Activated naive CD4-positive, alpha-beta T cell treated with anti-CD3 and anti-CD28 coated beads for 36 hours (primary cell): Measurements from ENCODE around the gene SH3D19. TPM values are rescaled to one million over a fixed set of nuclear protein-coding genes. Genes with fewer than 3 reads are reported as not detected.
"Not testable (repeated sequence)": the region's sequence is repeated elsewhere in the genome, so short reads cannot be mapped to it uniquely, and the experiment has no call there.

Source experiments
- CTCF ChIA-PET: fragments of 350-600 bp; sonication (Branson Sonifier 250); formaldehyde crosslinking; loops from one replicate; lab custom pipeline; 2021; ENCODE audit warnings: antibody characterized with exemption; lab: Charles Lee
- DNase-seq: peaks from one replicate; pipeline ENCODE4 v3.0.0-alpha.2; 2020
- H3K27ac Mint-ChIP-seq: one replicate; pipeline ENCODE4 v1.8.0; 2021; ENCODE audit warnings: mild to moderate bottlenecking, mixed read lengths
- H3K27me3 Mint-ChIP-seq: one replicate; pipeline ENCODE4 v1.8.0; 2021; ENCODE audit warnings: low read depth, mixed read lengths
- H3K36me3 Mint-ChIP-seq: one replicate; pipeline ENCODE4 v1.8.0; 2021; ENCODE audit warnings: low read depth, mixed read lengths
- H3K4me1 Mint-ChIP-seq: one replicate; pipeline ENCODE4 v1.8.0; 2021; ENCODE audit warnings: low read depth, mixed read lengths
- H3K4me3 Mint-ChIP-seq: one replicate; pipeline ENCODE4 v1.8.0; 2021; ENCODE audit warnings: mild to moderate bottlenecking, moderate library complexity, mixed read lengths
- H3K9me3 Mint-ChIP-seq: one replicate; pipeline ENCODE4 v1.8.0; 2021; ENCODE audit warnings: mixed read lengths
- intact Hi-C: fragments of 100-400 bp; cut with micrococcal nuclease; formaldehyde crosslinking; loops from one replicate; pipeline ENCODE4 v1.15.1; 2023
- total RNA-seq, 2 experiments: library from RNA; stranded (reverse); gene quantifications; one replicate each; pipeline ENCODE4 v1.2.3, GENCODE V29; 2021

Gene SH3D19
- total RNA-seq, 2 experiments from 2014 or later = not detected

DNA sequence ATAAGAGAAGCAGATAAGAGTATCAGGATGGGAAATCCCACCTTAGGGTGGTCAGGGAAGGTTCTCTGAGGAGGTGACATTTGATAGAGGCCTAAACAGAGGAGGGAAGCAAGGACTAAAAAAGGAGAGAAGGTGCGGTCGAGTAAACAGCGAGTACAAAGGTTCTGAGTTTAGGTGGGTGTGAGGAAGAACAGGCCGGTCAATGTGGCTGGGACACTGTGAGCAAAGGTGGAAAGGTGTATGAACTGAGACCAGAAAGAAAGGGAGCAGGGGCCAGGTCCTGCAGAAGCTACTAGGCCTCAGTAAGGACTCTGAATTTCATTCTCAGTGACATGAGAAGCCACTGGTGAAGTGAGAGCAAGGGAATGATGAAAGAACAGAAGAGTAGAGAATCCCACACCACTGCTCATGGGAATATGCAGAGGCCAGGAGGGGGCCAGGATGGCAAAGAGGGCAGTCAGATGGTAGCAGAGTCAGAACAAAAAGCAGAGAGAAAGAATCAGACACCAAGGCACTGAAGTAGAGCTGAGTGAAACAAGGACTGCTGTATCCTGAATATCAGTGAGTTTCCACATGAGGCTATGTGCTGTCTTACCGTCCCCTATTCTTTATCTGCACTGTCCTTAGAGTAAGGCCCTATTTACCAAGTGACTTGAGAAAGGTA lies 30.4 kb downstream of the SH3D19 start:
- intact Hi-C loops = no loop called here
- no peaks in the 10 kb centered on the region for H3K9me3 Mint-ChIP-seq
- H3K4me3 Mint-ChIP-seq = no peak overlapping the region
- no peaks in the 10 kb centered on the region for H3K4me1 Mint-ChIP-seq
- no peaks in the 10 kb centered on the region for H3K27me3 Mint-ChIP-seq
- no peaks in the 10 kb centered on the region for H3K36me3 Mint-ChIP-seq
- DNase-seq = no peak
- no peak overlapping the region for H3K27ac Mint-ChIP-seq
- CTCF ChIA-PET = no interaction called here

DNA sequence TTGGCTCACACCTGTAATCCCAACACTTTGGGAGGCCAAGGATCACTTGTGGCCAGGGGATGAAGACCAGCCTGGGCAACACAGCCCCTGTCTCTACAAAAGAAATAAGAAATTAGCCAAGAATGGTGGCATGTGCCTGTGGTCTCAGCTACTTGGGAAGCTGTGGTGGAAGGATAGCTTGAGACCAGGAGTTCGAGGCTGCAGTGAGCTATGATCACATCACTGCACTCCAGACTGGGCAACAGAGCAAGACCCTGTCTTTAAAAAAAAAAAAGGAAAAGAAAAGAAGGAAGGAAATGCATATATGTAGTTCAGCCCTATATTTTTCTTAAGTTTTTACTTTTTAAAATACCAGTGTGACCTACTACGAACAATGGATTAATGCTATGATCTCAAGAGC lies 33.4 kb downstream of the SH3D19 start:
- H3K36me3 Mint-ChIP-seq = no peaks in the 10 kb centered on the region
- DNase-seq = no peak
- intact Hi-C loops = no loop called here
- no peak overlapping the region for H3K27ac Mint-ChIP-seq
- H3K27me3 Mint-ChIP-seq = no peaks in the 10 kb centered on the region
- CTCF ChIA-PET = interaction anchor here (0.6 to 1.7 kb wide), 3 partner anchors 15 to 1334 kb away, joined by 3 to 4 read pairs (median 4); partner anchors contain the start of gene PRSS48
- no peaks in the 10 kb centered on the region for H3K4me1 Mint-ChIP-seq
- no peak overlapping the region for H3K4me3 Mint-ChIP-seq
- no peaks in the 10 kb centered on the region for H3K9me3 Mint-ChIP-seq

DNA sequence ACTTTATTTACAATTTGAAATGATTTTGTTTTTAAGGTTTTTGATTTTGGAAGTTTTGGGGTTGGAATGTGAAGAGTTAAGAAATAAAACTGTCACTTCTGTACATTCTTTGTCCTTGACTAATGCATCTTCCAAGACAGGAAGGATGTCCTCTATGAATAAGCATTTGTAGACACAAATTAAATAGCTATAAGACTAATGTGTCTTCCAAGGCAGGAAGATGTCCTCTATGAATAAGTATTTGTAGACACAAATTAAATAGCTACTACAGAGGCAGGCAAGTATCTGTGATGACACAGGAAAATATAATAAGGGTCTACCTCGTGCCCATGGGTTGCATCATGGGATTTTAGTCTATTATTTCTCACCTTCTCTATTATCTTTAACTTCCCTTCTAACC lies 33.9 kb downstream of the SH3D19 start:
- Mint-ChIP-seq H3K9me3 (no peaks in the 10 kb centered on the region), H3K36me3 (no peaks in the 10 kb centered on the region), H3K27ac (no peak overlapping the region), H3K27me3 (no peaks in the 10 kb centered on the region), H3K4me3 (no peak overlapping the region), H3K4me1 (no peaks in the 10 kb centered on the region)
- DNase-seq = no peak
- intact Hi-C loops = no loop called here
- CTCF ChIA-PET = interaction anchor here (1.7 kb wide), 1 partner anchor 15 kb away, joined by 4 read pairs; the partner anchor contains the start of gene PRSS48

DNA sequence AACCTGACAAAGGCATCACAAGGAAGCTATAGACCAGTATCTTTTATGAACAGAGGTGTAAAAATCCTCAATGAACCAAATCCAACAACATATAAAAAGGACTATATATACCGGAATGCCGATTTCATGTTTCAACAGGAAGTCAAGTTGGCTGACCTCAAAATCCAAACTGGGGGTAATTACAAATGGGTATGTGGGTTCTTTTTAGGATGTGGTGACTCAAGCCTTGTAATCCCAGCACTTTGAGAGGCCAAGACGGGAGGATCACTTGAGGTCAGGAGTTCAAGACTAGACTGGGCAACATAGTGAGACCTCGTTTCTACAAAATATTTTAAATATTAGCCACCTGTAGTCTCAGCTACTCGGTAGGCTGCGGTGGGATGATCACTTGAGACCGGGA lies 38.0 kb downstream of the SH3D19 start:
- no peaks in the 10 kb centered on the region for H3K4me1 Mint-ChIP-seq
- DNase-seq = no peak
- peaks cover 3% of the 10 kb centered on the region for H3K36me3 Mint-ChIP-seq
- intact Hi-C loops = no loop called here
- CTCF ChIA-PET = no interaction called here
- peaks cover 9% of the 10 kb centered on the region for H3K27me3 Mint-ChIP-seq
- H3K27ac Mint-ChIP-seq = no peak overlapping the region
- no peak overlapping the region for H3K4me3 Mint-ChIP-seq
- H3K9me3 Mint-ChIP-seq = peaks cover 6% of the 10 kb centered on the region

DNA sequence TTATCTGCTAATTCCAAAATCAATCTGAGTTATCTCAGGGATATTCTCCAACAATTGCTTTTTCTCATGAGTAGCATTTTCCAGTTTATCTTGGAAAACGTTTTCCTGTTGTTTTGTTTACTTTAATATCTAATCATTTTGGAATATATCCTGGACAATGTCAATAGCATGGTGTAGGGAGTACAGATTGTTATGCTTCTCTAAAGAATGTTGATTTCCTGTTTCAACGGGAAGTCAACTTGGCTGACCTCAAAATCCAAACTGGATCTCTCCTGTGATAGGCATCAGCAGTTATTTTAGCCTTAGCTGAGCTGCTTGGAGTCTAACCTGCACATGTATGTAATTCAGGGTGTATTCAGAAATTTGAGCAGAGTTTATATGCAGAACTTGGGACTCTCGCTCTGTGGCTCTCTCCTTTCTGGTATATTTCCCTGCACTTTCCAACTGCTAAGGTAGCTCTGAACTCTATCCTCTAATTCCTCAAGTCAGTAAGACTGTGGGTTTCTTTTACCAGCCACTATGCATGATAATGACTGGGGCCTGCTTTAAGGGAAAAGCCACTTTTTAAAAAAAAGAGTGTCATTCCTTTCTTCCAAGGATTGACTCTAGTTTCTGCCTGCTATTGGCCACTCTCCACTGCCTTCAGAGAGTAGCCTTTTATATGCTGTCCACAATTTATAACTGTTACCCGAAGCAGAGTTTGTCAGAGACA lies 40.7 kb downstream of the SH3D19 start:
- DNase-seq = no peak
- peaks cover 3% of the 10 kb centered on the region for H3K36me3 Mint-ChIP-seq
- intact Hi-C loops = no loop called here
- H3K4me1 Mint-ChIP-seq = no peaks in the 10 kb centered on the region
- peaks cover 9% of the 10 kb centered on the region for H3K27me3 Mint-ChIP-seq
- H3K4me3 Mint-ChIP-seq = no peak overlapping the region
- no peak overlapping the region for H3K27ac Mint-ChIP-seq
- H3K9me3 Mint-ChIP-seq = peaks cover 6% of the 10 kb centered on the region
- CTCF ChIA-PET = interaction anchor here (1.1 kb wide), 1 partner anchor 319 kb away, joined by 3 read pairs; no protein-coding TSS in a partner anchor

DNA sequence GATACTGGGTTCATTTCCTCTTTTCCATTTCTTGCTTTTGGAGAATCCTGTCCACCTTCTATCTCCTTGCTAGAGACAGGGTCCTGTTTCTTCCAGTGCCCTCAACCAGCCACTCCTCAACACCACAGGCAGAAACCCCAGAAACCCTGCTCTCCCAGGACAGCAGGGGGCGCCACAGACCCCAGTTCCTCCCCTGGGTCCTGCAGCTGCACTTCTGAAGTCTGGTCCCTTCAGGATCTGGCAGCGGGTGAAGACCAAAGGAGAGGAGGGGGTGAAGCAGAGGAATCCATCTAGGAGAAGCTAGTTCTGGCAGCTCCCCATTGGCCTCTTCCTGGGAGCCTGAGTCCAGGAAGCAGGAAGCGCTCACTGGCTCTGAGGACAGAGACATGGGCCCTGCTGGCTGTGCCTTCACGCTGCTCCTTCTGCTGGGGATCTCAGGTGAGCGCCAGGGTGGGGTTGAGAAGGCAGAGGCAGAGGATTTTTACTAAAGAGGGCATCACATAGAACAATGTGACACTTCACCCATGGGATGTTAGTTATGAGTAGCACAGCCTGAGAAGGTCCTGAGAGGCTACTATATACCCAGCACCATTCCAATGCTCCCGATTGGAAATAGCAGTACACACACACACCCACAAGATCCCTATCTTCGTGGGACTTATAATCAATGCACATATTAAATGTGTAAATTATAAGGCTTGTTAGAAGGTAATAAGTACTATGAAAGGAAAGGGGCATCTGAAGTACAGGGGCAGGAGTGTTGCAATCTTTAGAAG lies 48.4 kb downstream of the SH3D19 start, which contains the start of gene PRSS48:
TSS of gene PRSS48 (plus strand) at position 375 of the 776 bp plus-strand sequence. CDS start at position 387, 12 bp downstream.
- intact Hi-C loops = loop anchor here (1.0 to 10.0 kb wide), 5 partner anchors 85 to 1108 kb away; no protein-coding TSS in a partner anchor

DNA sequence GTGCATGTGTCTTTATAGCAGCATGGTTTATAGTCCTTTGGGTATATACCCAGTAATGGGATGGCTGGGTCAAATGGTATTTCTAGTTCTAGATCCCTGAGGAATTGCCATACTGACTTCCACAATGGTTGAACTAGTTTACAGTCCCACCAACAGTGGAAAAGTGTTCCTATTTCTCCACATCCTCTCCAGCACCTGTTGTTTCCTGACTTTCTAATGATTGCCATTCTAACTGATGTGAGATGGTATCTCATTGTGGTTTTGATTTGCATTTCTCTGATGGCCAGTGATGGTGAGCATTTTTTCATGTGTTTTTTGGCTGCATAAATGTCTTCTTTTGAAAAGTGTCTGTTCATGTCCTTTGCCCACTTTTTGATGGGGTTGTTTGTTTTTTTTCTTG lies 56.5 kb downstream of the SH3D19 start:
- H3K4me3 Mint-ChIP-seq, H3K9me3 Mint-ChIP-seq, H3K27me3 Mint-ChIP-seq, DNase-seq, intact Hi-C loops, H3K27ac Mint-ChIP-seq, CTCF ChIA-PET, H3K4me1 Mint-ChIP-seq, H3K36me3 Mint-ChIP-seq: not testable (repeated sequence)

More for the DNA sequence above, 48.4 kb downstream of the SH3D19 start, which contains the start of gene PRSS48:
- no peaks in the 10 kb centered on the region for H3K36me3 Mint-ChIP-seq
- H3K9me3 Mint-ChIP-seq = no peaks in the 10 kb centered on the region
- peaks cover 10% of the 10 kb centered on the region for H3K27me3 Mint-ChIP-seq
- CTCF ChIA-PET = interaction anchor here (0.6 to 2.3 kb wide), 13 partner anchors 9 to 207 kb away, joined by 3 to 13 read pairs (median 4); no protein-coding TSS in a partner anchor
- DNase-seq = peak; percentile 73
- H3K27ac Mint-ChIP-seq = no peak within 1 kb of the TSS
- no peaks in the 10 kb centered on the region for H3K4me1 Mint-ChIP-seq
- H3K4me3 Mint-ChIP-seq = no peak within 1 kb of the TSS

DNA sequence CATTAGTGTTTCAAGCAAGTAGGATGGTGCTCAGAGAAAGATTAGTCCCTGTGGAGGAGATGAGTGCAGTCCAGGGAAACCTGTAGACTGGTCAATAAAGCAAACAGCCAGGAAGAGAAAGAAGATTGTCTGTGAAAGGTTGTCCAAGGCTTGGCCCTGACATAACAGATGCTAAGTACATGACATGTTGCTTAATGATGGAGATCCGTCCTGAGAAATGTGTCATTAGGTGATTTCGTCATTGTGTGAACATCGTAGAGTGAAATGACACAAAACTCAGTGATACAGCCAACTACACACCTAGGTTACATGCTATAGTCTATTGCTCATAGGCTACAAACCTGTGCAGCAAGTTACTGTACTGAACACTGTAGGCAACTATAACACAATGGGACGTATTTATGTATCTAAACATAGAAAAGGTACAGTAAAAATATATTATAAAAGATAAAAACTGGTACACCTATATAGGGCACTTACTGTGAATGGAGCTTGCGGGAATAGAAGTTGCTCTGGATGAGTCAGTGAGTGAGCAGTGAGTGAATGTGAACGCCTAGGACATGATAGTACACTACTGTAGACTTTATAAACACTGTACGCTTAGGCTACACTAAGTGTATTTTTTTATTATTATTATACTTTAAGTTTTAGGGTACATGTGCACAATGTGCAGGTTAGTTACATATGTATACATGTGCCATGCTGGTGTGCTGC lies 57.4 kb downstream of the SH3D19 start:
- Mint-ChIP-seq H3K36me3 (no peaks in the 10 kb centered on the region), H3K9me3 (peaks cover 2% of the 10 kb centered on the region), H3K4me1 (no peaks in the 10 kb centered on the region), H3K27ac (no peak overlapping the region), H3K27me3 (peaks cover 3% of the 10 kb centered on the region), H3K4me3 (no peak overlapping the region)
- CTCF ChIA-PET = interaction anchor here (0.9 to 1.2 kb wide), 2 partner anchors 9 to 151 kb away, joined by 4 to 5 read pairs; partner anchors contain the start of gene PRSS48
- intact Hi-C loops = no loop called here
- no peak for DNase-seq

DNA sequence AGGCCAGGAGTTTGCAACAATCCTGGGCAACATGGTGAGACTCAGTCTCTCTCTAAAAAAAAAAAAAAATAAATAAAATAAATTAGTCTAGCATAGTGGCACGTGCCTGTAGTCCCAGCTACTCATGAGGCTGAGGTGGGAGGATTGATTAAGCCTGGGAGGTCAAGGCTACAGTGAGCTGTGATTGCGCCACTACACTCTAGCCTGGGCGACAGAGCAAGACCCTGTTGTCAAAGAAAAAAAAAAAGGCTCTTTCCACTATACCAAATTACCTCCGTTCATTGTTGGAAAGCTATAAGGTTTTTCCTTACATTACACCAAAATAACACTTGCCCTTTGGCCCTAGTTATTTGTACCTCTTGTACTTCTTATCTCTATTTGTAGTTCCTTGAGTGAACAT lies 58.3 kb downstream of the SH3D19 start:
- no peak overlapping the region for H3K4me3 Mint-ChIP-seq
- H3K27me3 Mint-ChIP-seq = peaks cover 2% of the 10 kb centered on the region
- peaks cover 2% of the 10 kb centered on the region for H3K9me3 Mint-ChIP-seq
- H3K27ac Mint-ChIP-seq = no peak overlapping the region
- H3K36me3 Mint-ChIP-seq = no peaks in the 10 kb centered on the region
- intact Hi-C loops = no loop called here
- CTCF ChIA-PET = interaction anchor here (0.7 to 2.8 kb wide), 4 partner anchors 9 to 604 kb away, joined by 3 to 13 read pairs (median 4); partner anchors contain the start of gene PRSS48
- H3K4me1 Mint-ChIP-seq = no peaks in the 10 kb centered on the region
- DNase-seq = no peak

DNA sequence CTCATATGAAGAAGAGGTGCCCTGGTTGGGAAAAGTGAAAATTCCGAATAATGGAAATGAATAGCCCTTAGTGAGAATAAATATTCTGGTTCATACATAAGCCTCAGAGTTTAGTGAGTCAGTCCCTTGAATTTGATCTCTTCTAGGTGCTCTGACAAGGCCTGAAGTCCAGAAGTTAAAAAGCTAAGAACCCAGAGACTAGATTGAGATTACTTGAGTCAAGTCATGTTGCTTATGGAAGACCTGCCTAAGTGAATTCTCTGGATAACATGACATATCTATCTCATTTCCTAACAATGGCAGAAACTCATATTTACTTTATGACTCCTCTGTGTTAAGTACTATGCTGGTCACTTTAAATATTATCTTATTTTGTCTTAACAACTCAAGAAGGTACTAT lies 58.9 kb downstream of the SH3D19 start:
- Mint-ChIP-seq H3K9me3 (peaks cover 2% of the 10 kb centered on the region), H3K36me3 (no peaks in the 10 kb centered on the region), H3K27ac (no peak overlapping the region), H3K4me1 (no peaks in the 10 kb centered on the region), H3K27me3 (peaks cover 2% of the 10 kb centered on the region), H3K4me3 (no peak overlapping the region)
- CTCF ChIA-PET = interaction anchor here (0.7 to 2.8 kb wide), 2 partner anchors 10 to 604 kb away, joined by 3 to 13 read pairs; partner anchors contain the start of gene PRSS48
- DNase-seq = no peak
- intact Hi-C loops = no loop called here

DNA sequence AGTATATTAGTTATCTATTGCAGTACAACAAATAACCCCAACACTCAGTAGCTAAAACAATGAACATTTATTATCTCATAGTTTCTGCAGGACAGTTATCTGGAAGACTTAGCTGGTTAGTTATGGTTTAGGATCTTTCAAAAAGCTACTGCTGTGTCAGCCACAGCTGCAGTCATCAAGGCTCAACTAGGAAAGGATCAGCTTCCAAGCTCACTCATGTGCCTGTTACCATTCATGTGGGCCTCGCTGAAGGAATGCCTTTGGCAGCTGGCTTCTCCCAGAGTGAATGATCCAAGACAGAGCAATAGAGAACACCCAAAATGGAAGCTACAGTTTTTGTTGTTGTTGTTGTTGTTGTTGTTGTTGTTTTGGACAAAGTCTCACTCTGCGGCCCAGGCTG lies 62.0 kb downstream of the SH3D19 start:
- Mint-ChIP-seq H3K4me3 (no peak overlapping the region), H3K4me1 (no peaks in the 10 kb centered on the region), H3K27me3 (peaks cover 2% of the 10 kb centered on the region), H3K27ac (no peak overlapping the region), H3K36me3 (no peaks in the 10 kb centered on the region), H3K9me3 (no peaks in the 10 kb centered on the region)
- intact Hi-C loops = no loop called here
- DNase-seq = no peak
- CTCF ChIA-PET = no interaction called here
